CD4-positive, alpha-beta T cell (primary cell): ENCODE data around the gene EML3. TPM values are rescaled to one million over a fixed set of nuclear protein-coding genes. Genes with fewer than 3 reads are reported as not detected.

Experiments used
- ATAC-seq: fragments of 200-7000 bp; cut with Tn5 transposase; one replicate; pipeline ENCODE4 v1.10.0; 2022; ENCODE audit warnings: mild to moderate bottlenecking; ENCODE audit not compliant: poor library complexity
- CTCF ChIA-PET: fragments of 350-600 bp; sonication (Branson Sonifier 250); formaldehyde crosslinking; loops from one replicate; lab custom pipeline; 2021; ENCODE audit warnings: antibody characterized with exemption, inconsistent platforms; lab: Charles Lee
- POLR2A ChIA-PET: fragments of 350-600 bp; sonication (Branson Sonifier 250); formaldehyde crosslinking; loops from one replicate; lab custom pipeline; 2021; ENCODE audit warnings: antibody characterized with exemption, inconsistent platforms; lab: Charles Lee
- DNase-seq, 14 experiments: peaks; one replicate each; pipeline ENCODE4 v3.0.0-alpha.2; 2013 to 2020; ENCODE audit warnings: mixed read lengths in 2 of 14
- H3K27ac ChIP-seq, 2 donors: one replicate each; pipeline versions ENCODE4 v1.5.1 to v1.7.0; 2013; ENCODE audit warnings: low read length in 2 of 2, low read depth in 1 of 2, mild to moderate bottlenecking in 1 of 2
- H3K27me3 ChIP-seq, 2 experiments: 1 replicate in 1 of 2; 2 replicates in 1 of 2; pipeline versions ENCODE4 v1.6.1 to v1.7.0; 2013; ENCODE audit warnings: low read length in 2 of 2, control low read depth in 1 of 2, mild to moderate bottlenecking in 1 of 2, moderate library complexity in 1 of 2; ENCODE audit not compliant: insufficient read depth in 2 of 2, control insufficient read depth in 1 of 2
- H3K36me3 ChIP-seq: one replicate; pipeline ENCODE4 v1.6.1; 2013; ENCODE audit warnings: low read length, control low read depth; ENCODE audit not compliant: insufficient read depth
- H3K4me1 ChIP-seq: one replicate; pipeline ENCODE4 v1.6.1; 2013; ENCODE audit warnings: low read length, control low read depth; ENCODE audit not compliant: insufficient read depth
- H3K4me3 ChIP-seq: one replicate; pipeline ENCODE4 v1.5.1; 2013; ENCODE audit warnings: mild to moderate bottlenecking, low read length, moderate library complexity
- H3K9me3 ChIP-seq, 2 experiments: 1 replicate in 1 of 2; 2 replicates in 1 of 2; pipeline versions ENCODE4 v1.6.1 to v1.7.0; 2013; ENCODE audit warnings: low read length in 2 of 2, mild to moderate bottlenecking in 2 of 2, control low read depth in 1 of 2, moderate library complexity in 1 of 2; ENCODE audit not compliant: control insufficient read depth in 1 of 2, insufficient read depth in 1 of 2
- H3K27ac Mint-ChIP-seq: one replicate; pipeline ENCODE4 v1.8.0; 2020; ENCODE audit warnings: mixed read lengths
- H3K27me3 Mint-ChIP-seq: one replicate; pipeline ENCODE4 v1.8.0; 2021; ENCODE audit warnings: mixed read lengths
- H3K36me3 Mint-ChIP-seq: one replicate; pipeline ENCODE4 v1.8.0; 2021; ENCODE audit warnings: low read depth, mixed read lengths
- H3K4me1 Mint-ChIP-seq: one replicate; pipeline ENCODE4 v1.8.0; 2021; ENCODE audit warnings: low read depth, mixed read lengths
- H3K4me3 Mint-ChIP-seq: one replicate; pipeline ENCODE4 v1.8.0; 2020; ENCODE audit warnings: mild to moderate bottlenecking, mixed read lengths
- H3K9me3 Mint-ChIP-seq: one replicate; pipeline ENCODE4 v1.8.0; 2020; ENCODE audit warnings: mixed read lengths
- CTCF ChIP-seq: fragments of 200-600 bp; IDR thresholded peaks from one replicate; pipeline ENCODE4 v1.8.0; 2022; ENCODE audit warnings: antibody characterized with exemption, mild to moderate bottlenecking
- intact Hi-C, 2 experiments: fragments of 100-400 bp; cut with DNase I in 1 of 2; cut with micrococcal nuclease in 1 of 2; formaldehyde crosslinking; loops; one replicate each; pipeline versions ENCODE4 v1.15.1 to v1.9.0; 2023 to 2025; cut with DNase I, micrococcal nuclease
- total RNA-seq, 174 experiments: library from RNA in 2 of 174; stranded (reverse) in 2 of 174; gene quantifications; one replicate each; pipeline ENCODE4 v1.2.3 and lab custom pipeline; 2021 to 2026

Gene EML3
- total RNA-seq, 2 experiments from 2014 or later, result 142 to 144 TPM

DNA sequence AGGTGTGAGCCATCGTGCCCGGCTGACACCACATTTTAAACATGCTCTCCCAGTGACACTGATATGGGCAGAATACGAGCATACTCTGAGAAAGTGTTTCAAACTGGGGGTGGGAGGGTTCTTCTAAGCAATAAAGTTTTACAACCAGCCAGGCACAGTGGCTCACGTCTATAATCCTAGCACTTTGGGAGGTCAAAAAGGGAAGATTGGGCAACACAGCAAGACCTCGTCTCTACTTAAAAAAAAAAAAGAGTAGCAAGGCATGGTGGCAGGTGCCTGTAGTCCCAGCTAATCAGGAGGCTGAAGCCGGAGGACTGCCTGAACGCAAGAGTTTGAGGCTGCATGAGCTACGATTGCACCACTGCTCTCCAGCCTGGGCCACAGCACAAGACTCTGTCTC is 31.6 kb upstream of the EML3 start:
- Mint-ChIP-seq H3K9me3 (no peaks in the 10 kb centered on the region), H3K27me3 (no peaks in the 10 kb centered on the region), H3K36me3 (peaks cover 44% of the 10 kb centered on the region), H3K4me3 (peak overlapping the region; percentile 65), H3K27ac (peak overlapping the region; percentile 99), H3K4me1 (peaks cover 43% of the 10 kb centered on the region)
- POLR2A ChIA-PET, result interaction anchor here (0.6 to 7.0 kb wide), 4 partner anchors 21 to 63 kb away, joined by 3 to 77 read pairs (median 24); partner anchors contain the start of genes BSCL2, C11orf98, CSKMT and GNG3
- TF ChIP-seq CTCF, result no peak
- ATAC-seq, result no peak
- CTCF ChIA-PET, result interaction anchor here (0.5 kb wide), 1 partner anchor 189 kb away, joined by 3 read pairs; the partner anchor contains the start of gene TEX54
- no peaks in the 10 kb centered on the region for H3K27me3 ChIP-seq
- H3K27ac ChIP-seq, result peak overlapping the region in 1 of 2 donors; percentile 1
- H3K36me3 ChIP-seq, result peaks cover 41% of the 10 kb centered on the region
- peaks cover 60% of the 10 kb centered on the region for H3K4me1 ChIP-seq
- H3K9me3 ChIP-seq, result no peaks in the 10 kb centered on the region
- intact Hi-C loops, result no loop called here
- DNase-seq, result no peak
- H3K4me3 ChIP-seq, result no peak overlapping the region

GRCh38 chr11:62632492-62632891 is 19.9 kb upstream of the EML3 start:
- no peaks in the 10 kb centered on the region for H3K9me3 Mint-ChIP-seq
- ATAC-seq (no peak), DNase-seq (no peak)
- intact Hi-C loops, result no loop called here
- peaks cover 19% of the 10 kb centered on the region for H3K4me1 Mint-ChIP-seq
- Histone ChIP-seq H3K36me3 (peaks cover 92% of the 10 kb centered on the region), H3K9me3 (no peaks in the 10 kb centered on the region), H3K4me1 (peaks cover 27% of the 10 kb centered on the region), H3K27ac (no peak overlapping the region), H3K27me3 (no peaks in the 10 kb centered on the region), H3K4me3 (no peak overlapping the region)
- no peak overlapping the region for H3K4me3 Mint-ChIP-seq
- POLR2A ChIA-PET, result interaction anchor here (1.9 kb wide), 1 partner anchor 41 kb away, joined by 5 read pairs; the partner anchor contains the start of gene TUT1
- no peak for TF ChIP-seq CTCF
- H3K27me3 Mint-ChIP-seq, result no peaks in the 10 kb centered on the region
- peak overlapping the region; percentile 30 for H3K27ac Mint-ChIP-seq
- peaks cover 96% of the 10 kb centered on the region for H3K36me3 Mint-ChIP-seq
- CTCF ChIA-PET, result no interaction called here

GRCh38 chr11:62627713-62628112 is 15.1 kb upstream of the EML3 start:
- ChIA-PET CTCF (no interaction called here), POLR2A (interaction anchor here (1.5 kb wide), 1 partner anchor 36 kb away, joined by 6 read pairs; the partner anchor contains the start of gene TUT1)
- H3K27me3 Mint-ChIP-seq, result no peaks in the 10 kb centered on the region
- H3K36me3 ChIP-seq, result peaks cover 72% of the 10 kb centered on the region
- no peak for TF ChIP-seq CTCF
- peaks cover 82% of the 10 kb centered on the region for H3K36me3 Mint-ChIP-seq
- no peak overlapping the region for H3K4me3 Mint-ChIP-seq
- no peak overlapping the region for H3K27ac Mint-ChIP-seq
- no peaks in the 10 kb centered on the region for H3K27me3 ChIP-seq
- H3K4me3 ChIP-seq, result no peak overlapping the region
- H3K27ac ChIP-seq, result no peak overlapping the region
- no peaks in the 10 kb centered on the region for H3K4me1 Mint-ChIP-seq
- no peak for ATAC-seq
- intact Hi-C loops, result no loop called here
- DNase-seq, result peak in 1 of 14 experiments; percentile 20
- no peaks in the 10 kb centered on the region for H3K9me3 Mint-ChIP-seq
- H3K4me1 ChIP-seq, result peaks cover under 1% of the 10 kb centered on the region
- no peaks in the 10 kb centered on the region for H3K9me3 ChIP-seq
